Tongue (tissue), 2 donors: ENCODE results near the gene FAM210B. TPM values are rescaled to one million over a fixed set of nuclear protein-coding genes. Genes with fewer than 3 reads are reported as not detected.
"Not testable (repeated sequence)": the region's sequence is repeated elsewhere in the genome, so short reads cannot be mapped to it uniquely, and the experiment has no call there.

Experiments
- DNase-seq: peaks from one replicate; pipeline ENCODE4 v3.0.0-alpha.2; 2015
- total RNA-seq: library from RNA; depleted of rRNA; stranded (reverse); fragments of >200 nt; gene quantifications from one replicate; pipeline ENCODE4 v1.2.3, GENCODE V29; 2014

Gene FAM210B
- total RNA-seq, 1 donor from 2014 or later: 36.1 TPM

DNA sequence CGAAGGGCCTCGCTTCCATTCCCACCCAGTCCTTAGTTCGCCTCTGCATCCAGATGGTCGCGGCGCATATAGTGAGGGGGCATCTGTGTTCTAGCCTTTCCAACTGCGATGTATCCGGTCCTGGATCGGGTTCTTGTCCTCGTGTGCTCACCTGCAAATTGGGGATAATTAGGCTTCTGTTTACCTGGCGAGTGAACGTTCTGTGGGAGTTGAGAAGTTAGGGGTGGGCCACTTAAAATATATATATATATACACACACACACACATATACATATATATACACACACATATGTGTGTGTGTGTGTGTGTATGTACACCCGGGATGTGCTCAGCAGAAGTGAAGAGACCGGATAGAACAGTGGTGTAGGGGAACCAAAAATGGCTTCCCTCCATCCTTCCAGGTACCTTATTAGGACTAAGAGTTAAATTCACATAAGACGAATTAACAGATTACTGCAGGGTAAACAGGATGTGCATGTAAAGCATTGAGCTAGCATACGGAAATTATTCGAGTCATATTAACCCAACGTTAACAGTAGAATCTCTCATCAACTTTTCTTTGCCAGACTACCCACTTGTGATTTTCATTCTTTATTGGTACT, 34.2 kb downstream of the FAM210B start:
- DNase-seq: no peak

DNA sequence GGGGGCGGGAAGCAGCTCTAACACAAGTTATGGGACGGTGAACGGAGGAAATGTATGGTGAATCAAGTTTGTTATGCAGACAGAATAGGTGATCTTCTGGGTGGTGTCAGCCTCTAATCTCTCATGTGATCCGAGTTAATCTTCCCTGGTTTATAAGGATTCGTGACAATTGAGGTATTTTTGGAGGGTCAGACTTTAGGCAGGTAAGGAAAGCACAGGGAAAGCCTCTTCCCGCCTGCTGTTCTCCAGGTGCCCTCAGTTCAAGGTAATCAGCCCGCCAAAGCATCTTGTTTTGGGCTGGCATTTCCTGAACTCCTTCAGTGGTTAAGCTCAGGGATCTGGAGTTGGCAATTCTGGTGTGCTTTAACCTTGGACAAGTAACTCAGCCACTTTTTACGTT, 34.9 kb downstream of the FAM210B start:
- no peak for DNase-seq

DNA sequence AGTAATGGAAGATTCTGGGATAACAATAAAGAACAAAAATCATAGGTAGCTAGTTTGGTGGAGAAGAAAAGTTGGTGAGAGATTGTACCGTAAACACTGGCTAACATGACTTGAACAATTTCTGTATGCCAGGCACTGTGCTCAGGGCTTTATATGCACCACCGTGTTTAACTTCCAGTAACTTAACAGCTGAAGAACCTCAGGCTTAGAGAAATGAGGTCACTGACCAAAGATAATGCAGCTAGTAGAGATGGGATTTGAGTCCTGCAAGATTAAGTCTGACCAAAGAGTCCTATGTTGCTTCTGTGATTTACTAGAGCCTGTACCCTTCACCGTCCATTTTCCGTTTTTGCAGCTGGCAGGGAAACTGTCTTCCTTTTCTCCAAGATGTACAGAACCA, 36.4 kb downstream of the FAM210B start:
- DNase-seq: peak; percentile 16

DNA sequence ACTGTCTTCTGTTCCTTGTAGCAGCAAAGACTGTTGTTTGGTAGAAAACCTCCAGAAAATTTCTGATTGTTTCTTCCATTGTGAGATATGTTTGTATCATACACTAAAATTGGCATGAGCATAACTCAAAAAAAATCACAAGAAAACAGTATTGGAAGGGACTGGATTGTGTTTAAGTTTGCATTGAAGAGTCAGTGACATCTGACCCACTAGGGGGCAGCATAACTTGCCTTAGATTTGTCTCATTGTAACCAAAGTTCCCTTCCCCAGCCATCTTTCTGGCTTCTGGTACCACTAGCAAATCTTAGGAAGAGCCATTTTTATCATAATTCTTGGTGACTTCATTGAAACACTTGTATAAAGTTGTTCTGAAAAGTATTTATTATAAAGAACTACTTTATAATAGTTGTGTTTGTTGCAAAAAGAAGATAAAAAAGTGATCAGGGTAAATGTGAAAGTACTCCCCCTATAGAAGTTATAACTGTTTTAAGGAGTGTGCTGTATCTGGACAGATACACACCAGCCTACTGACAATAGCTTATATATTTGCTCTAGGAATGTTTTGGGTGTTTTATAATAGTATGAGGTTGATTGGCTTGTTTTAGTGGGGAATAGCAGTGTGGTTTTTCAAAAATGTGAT, 41.3 kb downstream of the FAM210B start:
- DNase-seq: peak; percentile 88

DNA sequence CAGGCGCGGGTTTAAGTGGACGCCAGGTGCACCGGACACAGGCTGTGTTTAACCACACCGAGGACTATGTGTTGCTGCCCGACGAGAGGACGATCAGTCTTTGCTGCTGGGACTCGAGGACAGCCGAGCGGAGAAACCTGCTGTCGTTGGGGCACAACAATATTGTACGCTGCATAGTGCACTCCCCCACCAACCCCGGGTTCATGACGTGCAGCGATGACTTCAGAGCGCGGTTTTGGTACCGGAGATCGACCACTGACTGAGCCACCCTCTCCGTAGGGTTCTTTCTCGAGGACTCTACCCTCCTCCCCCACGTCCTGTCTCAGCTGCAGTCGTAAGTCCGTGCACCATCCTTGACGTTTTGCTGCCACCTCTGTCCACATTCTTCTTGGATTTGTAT, 44.7 kb downstream of the FAM210B start:
- no peak for DNase-seq

DNA sequence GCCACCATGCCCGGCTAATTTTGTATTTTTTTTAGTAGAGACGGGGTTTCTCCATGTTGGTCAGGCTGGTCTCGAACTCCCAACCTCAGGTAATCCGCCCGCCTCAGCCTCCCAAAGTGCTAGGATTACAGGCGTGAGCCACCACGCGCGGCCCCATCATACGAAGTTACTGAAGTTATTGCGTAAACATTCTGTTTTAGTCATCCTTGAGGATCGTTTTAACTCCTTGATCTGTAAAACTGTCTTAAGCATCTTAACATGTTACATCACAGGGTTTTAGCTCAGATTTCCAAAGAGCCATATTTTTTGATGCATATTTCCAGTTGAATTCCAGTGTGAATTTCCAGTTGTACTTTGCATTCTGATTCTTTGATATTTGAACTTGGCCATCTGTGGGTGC, 46.6 kb downstream of the FAM210B start:
- not testable (repeated sequence) for DNase-seq

DNA sequence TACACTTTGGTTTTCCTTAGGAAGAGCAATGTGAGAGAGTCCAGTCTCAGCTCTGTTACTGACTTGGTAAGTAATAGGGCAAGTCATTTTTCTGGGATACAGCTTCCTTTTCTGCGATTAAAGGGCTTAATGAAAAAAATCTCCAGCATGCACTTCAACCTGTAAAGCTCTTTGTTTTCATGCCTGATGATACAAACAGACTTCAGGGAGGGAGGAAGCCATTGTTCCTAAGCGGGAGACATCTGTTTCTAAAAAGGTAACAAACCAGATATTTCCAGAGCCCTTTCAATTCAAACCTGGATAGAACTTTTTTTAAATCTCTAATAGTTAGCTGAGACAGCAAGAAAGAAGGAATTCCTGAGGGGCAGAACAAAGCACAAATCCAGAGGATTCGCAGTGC, 48.1 kb downstream of the FAM210B start:
- DNase-seq: no peak

DNA sequence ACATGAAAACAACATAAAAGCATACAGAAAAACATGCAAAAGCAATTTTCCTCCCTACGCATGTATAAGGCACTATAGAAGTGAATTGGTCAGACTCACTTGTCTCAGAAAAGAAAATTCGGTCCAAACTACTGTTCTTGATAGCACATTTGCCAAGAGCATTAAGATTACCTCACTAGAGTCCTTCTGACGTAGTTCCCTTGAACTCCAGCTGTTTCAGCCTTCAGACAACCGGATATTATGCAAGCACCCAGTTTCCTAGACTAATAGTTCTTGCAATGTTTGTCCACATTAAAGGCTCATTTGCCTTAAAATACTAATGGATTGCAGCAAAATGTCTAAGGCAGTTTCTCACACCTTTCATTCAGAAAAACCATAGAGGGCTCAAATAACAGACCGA, 50.7 kb downstream of the FAM210B start:
- no peak for DNase-seq

DNA sequence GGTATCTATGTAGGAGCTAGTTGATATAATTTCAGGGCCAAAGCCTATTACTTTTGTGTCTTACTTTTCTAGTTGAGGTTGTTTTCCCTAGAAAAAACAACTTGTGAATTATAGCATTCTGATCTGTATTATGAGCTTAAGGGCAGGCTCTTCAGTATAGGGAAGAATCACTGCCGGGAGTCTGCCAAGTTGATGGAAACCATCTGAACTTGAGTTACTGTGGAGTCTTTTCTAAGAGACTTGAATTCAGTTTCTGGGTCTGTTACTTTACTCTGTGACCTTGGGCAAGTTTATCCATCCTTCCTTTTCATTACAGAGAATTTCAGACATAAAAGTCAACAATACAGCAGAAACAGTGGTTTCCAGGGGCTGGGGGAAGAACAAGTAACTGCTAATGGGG, 51.2 kb downstream of the FAM210B start:
- DNase-seq: no peak

DNA sequence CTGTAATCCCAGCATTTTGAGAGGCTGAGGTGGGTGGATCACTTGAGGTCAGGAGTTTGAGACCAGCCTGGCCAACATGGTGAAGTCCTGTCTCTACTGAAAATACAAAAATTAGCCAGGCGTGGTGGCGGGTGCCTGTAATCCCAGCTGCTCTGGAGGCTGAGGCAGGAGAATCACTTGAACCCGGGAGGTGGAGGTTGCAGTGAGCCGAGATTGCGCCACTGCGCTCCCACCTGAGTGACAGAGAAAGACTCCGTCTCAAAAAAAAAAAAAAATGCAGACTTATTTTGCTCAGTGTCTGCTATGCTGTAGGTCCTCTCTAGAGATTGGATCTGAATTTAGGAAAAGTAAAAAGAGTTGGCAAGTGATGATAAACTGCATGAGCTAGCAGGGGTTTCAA, 52.5 kb downstream of the FAM210B start:
- DNase-seq: not testable (repeated sequence)

DNA sequence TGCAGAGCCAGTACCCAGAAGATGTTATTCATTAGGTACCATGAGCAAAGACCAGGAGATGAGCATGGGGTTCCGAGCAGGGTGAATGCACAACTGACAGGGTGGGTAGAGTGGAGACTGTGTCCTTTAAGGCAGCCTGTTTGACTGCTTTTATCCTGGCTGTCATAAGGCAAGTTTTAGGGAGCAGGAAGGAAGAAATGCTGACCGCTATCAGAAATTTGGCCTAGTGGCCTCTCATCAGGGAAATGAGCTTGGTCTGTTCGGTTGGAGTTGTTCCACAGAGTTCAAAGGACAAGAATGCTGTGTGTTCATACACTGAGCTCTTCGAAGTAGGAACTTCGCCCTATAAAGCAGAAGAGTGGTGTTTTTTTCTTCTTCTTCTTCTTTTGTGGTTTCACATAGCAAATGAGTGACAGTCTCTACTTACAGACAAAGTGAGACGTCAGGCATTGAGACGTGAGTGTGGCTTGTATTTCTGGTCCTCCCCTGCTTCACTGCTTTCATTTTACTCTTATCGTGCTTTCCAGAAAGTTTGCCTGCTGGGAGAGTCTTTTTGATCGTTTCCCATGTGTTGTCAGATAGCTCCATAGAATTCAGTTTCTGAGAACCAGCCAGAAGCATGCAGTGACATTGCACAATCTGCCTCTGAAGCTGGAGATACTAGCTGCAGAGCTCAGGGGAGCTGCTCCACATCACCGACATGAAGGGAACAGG, 53.1 kb downstream of the FAM210B start, which contains the start of gene CASS4:
CASS4 (plus strand) TSS at position 502 of the 714 bp plus-strand sequence; CDS start at position 701, 199 bp downstream.
- DNase-seq: no peak

DNA sequence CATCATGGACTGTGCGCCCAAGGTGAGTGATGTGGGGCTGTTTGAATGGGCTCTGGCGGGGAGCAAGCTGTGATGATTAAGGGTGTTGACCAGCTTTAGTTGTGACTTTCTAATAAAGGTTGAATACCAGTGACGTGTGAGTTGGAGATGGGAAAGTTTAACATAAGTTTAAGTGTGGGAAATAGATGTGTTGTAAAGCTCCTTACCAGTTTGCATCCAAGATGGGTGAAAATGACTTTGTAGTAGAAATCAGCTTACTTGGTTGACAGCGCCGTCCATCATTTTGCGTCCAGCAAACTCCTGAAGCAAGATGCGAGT, 53.7 kb downstream of the FAM210B start:
- no peak for DNase-seq

DNA sequence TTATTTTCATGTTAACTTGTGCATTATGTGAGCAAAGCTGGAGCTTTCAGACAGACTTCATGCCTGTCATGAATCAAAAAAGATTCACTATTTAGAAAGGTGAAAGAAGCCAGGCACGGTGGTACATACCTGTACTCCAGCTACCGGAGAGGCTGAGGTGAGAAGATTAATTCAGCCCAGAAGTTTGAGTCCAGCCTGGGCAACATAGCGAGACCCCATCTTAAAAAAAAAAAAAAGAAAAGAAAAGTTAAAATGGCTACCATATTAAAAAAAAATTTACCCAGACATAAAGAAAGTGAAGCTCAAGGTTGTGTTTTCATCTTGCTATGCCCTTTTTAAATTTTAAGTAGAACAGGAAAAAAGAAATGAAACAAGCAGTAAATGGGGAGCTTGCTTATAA, 54.2 kb downstream of the FAM210B start:
- no peak for DNase-seq

DNA sequence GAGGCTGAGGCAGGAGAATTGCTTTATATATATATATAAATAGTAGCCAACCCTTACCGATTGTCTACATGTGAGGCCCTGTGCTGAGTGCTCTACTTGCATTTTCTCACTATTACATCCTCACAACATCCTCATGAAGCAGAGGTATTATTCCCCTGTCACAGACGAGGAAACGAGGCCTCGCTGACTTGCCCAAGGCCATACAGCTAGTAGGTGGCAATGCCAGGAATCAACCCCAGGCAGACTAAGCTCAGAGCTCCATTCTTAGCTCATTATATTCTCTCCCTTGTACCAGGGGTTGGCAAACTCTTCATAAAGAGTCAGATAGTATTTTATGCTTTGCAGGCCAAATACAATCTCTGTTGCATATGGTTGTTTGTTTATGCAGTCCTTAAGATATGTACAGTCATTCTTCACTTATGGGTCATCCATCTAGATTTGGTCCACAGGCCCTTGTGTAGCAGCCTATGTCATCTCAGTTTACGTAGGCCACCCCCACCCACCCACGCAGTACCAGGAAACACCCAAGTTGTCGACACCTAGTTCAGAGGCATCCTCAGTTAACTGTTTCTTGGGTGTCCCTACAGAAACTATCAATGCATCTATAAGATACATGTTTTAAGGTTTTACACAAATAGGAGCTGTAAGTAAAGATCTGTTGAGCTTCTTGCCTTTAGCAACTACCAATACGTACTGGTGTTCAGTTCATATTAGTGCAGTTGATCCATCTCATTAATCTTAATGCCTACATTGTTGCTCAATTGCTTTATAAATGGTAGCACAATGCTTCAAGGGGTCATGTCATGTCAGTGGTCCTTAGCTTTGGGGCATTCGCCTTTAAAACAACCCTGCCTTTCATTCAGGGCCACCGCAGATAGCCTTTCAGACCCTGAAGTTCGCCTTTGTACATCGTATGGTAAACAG, 56.3 kb downstream of the FAM210B start:
- DNase-seq: no peak

DNA sequence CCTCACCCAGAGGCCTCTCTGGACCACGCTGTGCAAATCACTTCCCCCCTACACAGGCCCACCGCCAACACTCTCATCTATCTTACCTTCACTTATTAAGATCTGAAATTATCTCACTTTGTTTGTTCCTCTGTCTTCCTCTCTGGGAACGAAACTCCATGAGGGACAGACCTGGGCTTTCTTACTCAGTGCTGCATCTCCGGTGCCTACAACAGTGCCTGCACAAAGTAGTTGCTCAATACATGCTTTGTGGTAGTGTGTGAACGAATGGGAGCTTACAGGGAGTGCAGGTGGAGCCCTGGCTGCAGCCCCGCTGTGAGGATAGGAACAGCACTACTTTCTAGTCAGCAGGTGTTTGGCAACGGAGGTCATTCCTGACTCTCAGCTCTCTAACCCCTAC, 58.6 kb downstream of the FAM210B start:
- no peak for DNase-seq

DNA sequence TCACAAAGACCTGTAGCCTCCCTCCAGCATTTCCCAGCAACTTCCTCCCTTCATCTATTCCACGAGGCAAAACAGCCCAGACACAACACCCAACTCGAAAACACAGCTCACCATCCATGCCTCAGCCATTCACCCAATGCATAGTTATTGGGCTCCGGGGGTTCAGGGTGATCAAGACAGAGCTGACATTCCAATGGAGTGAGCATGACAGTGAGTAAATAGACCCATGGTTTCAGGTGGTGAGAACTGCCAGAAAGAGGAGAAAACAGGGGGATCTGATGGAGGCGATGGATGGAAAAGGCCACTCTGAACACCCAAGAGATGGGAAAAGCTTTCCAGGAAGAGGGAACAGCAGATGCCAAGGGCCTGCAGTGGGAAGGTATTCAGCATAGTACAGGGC, 59.1 kb downstream of the FAM210B start:
- no peak for DNase-seq

Other genes starting within 250 kb of the FAM210B start
- gene MC3R, start 110.2 kb upstream of the FAM210B start, total RNA-seq: not detected
- gene AURKA, start 33.2 kb downstream of the FAM210B start, total RNA-seq: 8.8 TPM
- gene CSTF1, start 33.7 kb downstream of the FAM210B start, total RNA-seq: 46.3 TPM
- gene CASS4, start 53.3 kb downstream of the FAM210B start, total RNA-seq: 2.8 TPM
- gene RTF2, start 109.7 kb downstream of the FAM210B start, total RNA-seq: 64.0 TPM
- not detected for gene FAM209A, start 165.8 kb downstream of the FAM210B start, total RNA-seq
- not detected for gene FAM209B, start 174.3 kb downstream of the FAM210B start, total RNA-seq